Colonic mucosa (tissue), 4 donors: ENCODE measurements around the gene MALAT1. TPM values are rescaled to one million over a fixed set of nuclear protein-coding genes. Genes with fewer than 3 reads are reported as not detected.

Experiments
- DNase-seq: peaks from one replicate; pipeline ENCODE4 v3.0.0-alpha.2; 2020
- H3K27ac ChIP-seq: fragments of 200-600 bp; one replicate; pipeline ENCODE4 v1.8.0; 2021
- H3K27me3 ChIP-seq: fragments of 200-600 bp; one replicate; pipeline ENCODE4 v1.8.0; 2021
- H3K36me3 ChIP-seq: fragments of 200-600 bp; one replicate; pipeline ENCODE4 v1.8.0; 2021
- H3K4me1 ChIP-seq: fragments of 200-600 bp; one replicate; pipeline ENCODE4 v1.8.0; 2021; ENCODE audit warnings: mild to moderate bottlenecking
- H3K4me3 ChIP-seq: fragments of 200-600 bp; one replicate; pipeline ENCODE4 v1.8.0; 2021
- H3K9ac ChIP-seq, 2 donors: one replicate each; pipeline ENCODE4 v1.7.0; 2013; ENCODE audit warnings: control low read depth in 2 of 2, low read depth in 2 of 2, low read length in 2 of 2
- H3K9me3 ChIP-seq: fragments of 200-600 bp; one replicate; pipeline ENCODE4 v1.8.0; 2021
- intact Hi-C: fragments of 100-400 bp; cut with DNase I; formaldehyde crosslinking; loops from one replicate; pipeline ENCODE4 v1.14.1; 2022
- total RNA-seq, 2 donors: library from RNA; stranded (reverse); fragmentation: NEBNext Ultra II Directional in 1 of 2; extraction: Animal tissue kit (Norgen Biotek cat#: 25700) in 1 of 2; gene quantifications; one replicate each; pipeline ENCODE4 v1.2.1, GENCODE V29; 2021
- TF ChIP-seq, protein P1 (sequence below): fragments of 200-600 bp; IDR thresholded peaks from one replicate; pipeline ENCODE4 v1.8.0; 2022; ENCODE audit warnings: antibody characterized with exemption, mild to moderate bottlenecking
- donor health status: healthy.
- donor health status: DM: no; HTN: no; CAD: no.
- donor health status: DM: no; HTN: no; CAD: no.

Gene MALAT1
- total RNA-seq, 2 donors from 2014 or later, result 4,716 to 6,071 TPM

DNA sequence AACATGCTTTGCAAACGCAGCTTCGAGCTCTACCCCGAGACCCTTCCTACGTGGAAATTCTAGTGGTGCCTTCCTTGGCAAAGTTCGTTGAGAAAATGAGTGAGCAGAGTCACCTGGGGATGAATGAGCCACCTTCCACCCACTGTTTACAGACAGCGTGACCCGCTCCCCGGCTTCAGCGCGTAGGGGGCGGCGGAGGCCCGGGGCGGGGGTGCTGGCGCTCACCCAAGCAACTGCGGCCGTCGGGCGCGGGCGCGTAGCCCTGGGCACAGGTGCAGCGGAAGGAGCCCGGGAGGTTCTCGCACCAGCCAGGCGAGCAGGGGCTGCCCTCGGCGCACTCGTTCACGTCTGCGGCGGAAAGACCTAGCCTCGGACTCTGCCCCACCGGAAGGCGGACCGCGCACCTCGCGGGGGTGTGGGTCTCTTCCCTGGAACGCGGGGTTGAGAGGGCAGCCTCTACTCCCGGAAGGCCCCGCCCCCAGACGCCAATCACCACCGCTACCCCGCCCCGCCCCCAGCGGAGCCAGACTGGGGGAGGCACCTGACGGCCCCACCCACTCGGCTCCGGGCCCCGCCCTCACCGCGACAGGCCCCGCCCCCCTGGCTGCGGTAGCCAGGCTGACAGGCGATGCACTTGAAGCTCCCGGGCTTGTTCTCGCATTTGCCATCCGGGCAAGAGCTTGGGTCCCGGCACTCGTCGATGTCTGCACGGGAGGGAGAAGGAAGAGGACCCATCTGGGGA lies 47.5 kb downstream of the MALAT1 start:
- Histone ChIP-seq H3K4me3 (peak overlapping the region; percentile 56), H3K27ac (peak overlapping the region; percentile 80), H3K9ac (peak overlapping the region; percentile 56 to 84), H3K4me1 (no peaks in the 10 kb centered on the region), H3K27me3 (no peaks in the 10 kb centered on the region), H3K9me3 (no peaks in the 10 kb centered on the region), H3K36me3 (no peaks in the 10 kb centered on the region)
- intact Hi-C loops, result no loop called here
- TF ChIP-seq, protein P1, sequence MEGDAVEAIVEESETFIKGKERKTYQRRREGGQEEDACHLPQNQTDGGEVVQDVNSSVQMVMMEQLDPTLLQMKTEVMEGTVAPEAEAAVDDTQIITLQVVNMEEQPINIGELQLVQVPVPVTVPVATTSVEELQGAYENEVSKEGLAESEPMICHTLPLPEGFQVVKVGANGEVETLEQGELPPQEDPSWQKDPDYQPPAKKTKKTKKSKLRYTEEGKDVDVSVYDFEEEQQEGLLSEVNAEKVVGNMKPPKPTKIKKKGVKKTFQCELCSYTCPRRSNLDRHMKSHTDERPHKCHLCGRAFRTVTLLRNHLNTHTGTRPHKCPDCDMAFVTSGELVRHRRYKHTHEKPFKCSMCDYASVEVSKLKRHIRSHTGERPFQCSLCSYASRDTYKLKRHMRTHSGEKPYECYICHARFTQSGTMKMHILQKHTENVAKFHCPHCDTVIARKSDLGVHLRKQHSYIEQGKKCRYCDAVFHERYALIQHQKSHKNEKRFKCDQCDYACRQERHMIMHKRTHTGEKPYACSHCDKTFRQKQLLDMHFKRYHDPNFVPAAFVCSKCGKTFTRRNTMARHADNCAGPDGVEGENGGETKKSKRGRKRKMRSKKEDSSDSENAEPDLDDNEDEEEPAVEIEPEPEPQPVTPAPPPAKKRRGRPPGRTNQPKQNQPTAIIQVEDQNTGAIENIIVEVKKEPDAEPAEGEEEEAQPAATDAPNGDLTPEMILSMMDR, result no peak
- peak; percentile 99 for DNase-seq

DNA sequence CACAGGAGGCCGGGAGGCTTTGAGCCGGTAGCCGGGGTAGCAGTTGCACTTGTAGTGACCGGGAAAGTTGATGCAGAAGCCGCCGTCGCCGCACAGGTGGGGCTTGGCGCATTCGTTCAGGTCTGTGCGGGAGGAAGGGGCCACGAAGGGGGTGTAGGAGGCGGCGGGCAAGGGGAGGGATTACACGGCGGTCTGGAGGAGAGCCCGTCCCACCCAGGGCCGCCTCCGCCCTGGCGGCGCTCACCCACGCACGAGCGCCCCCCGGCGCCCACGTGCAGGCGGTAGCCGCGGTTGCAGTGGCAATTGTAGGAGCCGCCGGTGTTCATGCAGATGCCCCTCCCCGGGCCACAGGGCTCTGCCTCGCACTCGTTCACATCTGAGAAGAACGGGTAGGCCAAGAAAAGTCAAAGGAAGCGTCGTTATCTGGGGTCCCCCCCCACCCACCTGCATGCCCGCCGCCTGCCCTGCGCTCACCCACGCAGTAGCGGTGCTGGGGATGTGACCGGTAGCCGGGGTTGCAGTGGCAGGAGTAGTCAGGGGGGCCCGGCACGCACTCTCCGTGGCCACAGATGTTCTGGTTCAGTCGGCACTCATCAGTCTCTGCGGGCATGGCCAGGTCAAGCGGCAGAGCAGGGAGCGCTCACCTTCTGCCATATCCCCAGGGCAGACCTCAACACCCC lies 48.7 kb downstream of the MALAT1 start:
- Histone ChIP-seq H3K27ac (no peak overlapping the region), H3K4me1 (peaks cover 7% of the 10 kb centered on the region), H3K36me3 (no peaks in the 10 kb centered on the region), H3K9me3 (no peaks in the 10 kb centered on the region), H3K27me3 (no peaks in the 10 kb centered on the region), H3K9ac (no peak overlapping the region), H3K4me3 (no peak overlapping the region)
- TF ChIP-seq, protein P1, result no peak
- intact Hi-C loops, result no loop called here
- no peak for DNase-seq

DNA sequence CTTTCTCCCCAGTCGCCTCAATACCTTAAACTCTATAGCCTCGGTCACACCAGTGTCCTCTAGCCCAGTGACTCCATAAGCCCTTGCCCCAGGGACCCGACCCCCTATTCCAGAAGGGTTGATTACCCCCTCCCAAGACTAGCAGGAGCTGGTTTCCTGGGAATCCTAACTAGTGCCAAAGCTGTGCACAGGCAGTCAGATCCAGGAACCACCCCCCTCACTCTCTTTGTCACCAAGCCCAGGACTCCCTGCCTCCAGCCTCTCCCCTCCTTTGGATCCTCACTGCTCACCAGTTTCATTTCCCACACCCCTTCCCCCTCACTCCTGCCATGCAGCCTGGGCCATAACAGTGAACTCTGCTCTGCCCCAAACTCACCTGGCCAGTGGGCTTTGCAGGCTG lies 49.5 kb downstream of the MALAT1 start:
- no peaks in the 10 kb centered on the region for H3K27me3 ChIP-seq
- no peak overlapping the region for H3K4me3 ChIP-seq
- peaks cover 7% of the 10 kb centered on the region for H3K4me1 ChIP-seq
- H3K9ac ChIP-seq, result no peak overlapping the region
- intact Hi-C loops, result no loop called here
- TF ChIP-seq, protein P1, result no peak
- DNase-seq, result no peak
- H3K9me3 ChIP-seq, result no peaks in the 10 kb centered on the region
- H3K27ac ChIP-seq, result no peak overlapping the region
- H3K36me3 ChIP-seq, result no peaks in the 10 kb centered on the region

DNA sequence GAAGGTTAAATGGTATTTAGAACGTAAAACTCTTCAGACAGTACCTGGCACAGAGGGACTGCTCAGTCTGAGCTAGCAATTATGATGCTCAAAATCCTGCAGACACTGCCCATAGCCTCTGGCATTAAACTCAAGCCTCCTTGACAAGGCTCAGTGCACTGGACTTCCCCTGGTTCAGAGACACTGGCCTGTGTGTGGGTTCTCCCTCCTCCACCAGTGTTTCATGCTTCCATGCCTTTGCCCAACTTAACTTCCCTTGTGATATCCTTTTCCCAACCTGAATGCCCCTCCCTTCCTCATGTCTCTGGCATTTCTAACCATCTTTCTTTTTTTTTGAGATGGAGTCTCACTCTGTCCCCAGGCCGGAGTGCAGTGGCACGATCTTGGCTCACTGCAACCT lies 50.3 kb downstream of the MALAT1 start:
- no peak for DNase-seq
- H3K27ac ChIP-seq, result no peak overlapping the region
- no peak overlapping the region for H3K4me3 ChIP-seq
- intact Hi-C loops, result no loop called here
- H3K36me3 ChIP-seq, result no peaks in the 10 kb centered on the region
- peaks cover 7% of the 10 kb centered on the region for H3K4me1 ChIP-seq
- no peaks in the 10 kb centered on the region for H3K9me3 ChIP-seq
- H3K27me3 ChIP-seq, result no peaks in the 10 kb centered on the region
- TF ChIP-seq, protein P1, result no peak
- no peak overlapping the region for H3K9ac ChIP-seq

DNA sequence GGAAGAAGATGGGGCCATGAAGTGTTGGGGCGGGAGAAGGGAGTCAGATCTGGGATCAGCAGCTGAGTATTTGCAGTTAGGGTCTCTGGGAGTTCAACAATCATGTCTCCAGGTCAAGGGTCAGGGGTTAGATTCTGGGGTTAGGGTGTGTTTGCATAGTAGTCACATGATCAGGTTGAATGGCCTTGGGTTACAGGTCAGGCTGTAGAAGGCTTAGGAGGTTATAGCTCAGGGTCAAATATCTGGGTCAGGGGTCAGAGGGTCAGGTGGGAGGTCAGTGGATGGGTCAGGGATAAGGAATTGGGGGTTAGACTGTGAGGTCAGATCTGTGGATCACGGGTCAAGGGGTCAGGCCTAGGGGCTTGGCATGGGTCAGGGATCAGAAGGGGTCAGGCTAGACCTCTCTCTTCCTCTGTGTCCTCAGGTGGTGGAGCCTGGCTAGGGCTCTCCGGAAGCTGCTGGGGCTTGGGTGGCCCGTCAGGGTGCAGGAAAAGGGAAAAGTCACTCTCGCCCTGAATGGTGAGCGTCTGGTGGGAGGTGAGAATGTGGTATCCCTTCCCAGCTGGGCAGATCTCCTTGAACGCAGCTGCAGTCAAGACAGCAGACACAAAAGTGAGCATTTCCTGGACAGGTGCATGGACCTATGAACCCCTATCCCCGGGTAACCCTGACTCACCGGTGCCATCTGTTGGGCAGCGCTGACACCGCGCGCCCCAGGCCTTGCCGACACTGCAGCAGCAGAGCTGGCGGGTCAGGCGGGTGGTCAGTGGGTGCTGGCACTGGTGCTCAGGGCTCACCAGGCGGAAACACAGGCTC lies 52.9 kb downstream of the MALAT1 start:
- H3K9ac ChIP-seq, result peak overlapping the region; percentile 38 to 79
- DNase-seq, result peak; percentile 91
- intact Hi-C loops, result no loop called here
- TF ChIP-seq, protein P1, result peak; percentile 71
- H3K4me1 ChIP-seq, result peaks cover 19% of the 10 kb centered on the region
- H3K9me3 ChIP-seq, result no peaks in the 10 kb centered on the region
- no peaks in the 10 kb centered on the region for H3K27me3 ChIP-seq
- H3K36me3 ChIP-seq, result no peaks in the 10 kb centered on the region
- H3K4me3 ChIP-seq, result peak overlapping the region; percentile 20
- peak overlapping the region; percentile 86 for H3K27ac ChIP-seq
